NT2/D1 (cell line): ENCODE results near the gene MFAP3L.

Source experiments
- DNase-seq: peaks from one replicate; pipeline ENCODE4 v3.0.0-alpha.2; 2011; ENCODE audit warnings: low read depth, low spot score
- H3K27me3 ChIP-seq: 2 replicates; pipeline ENCODE4 v1.6.0; 2011; ENCODE audit warnings: mild to moderate bottlenecking; ENCODE audit not compliant: insufficient read length, insufficient read depth
- H3K36me3 ChIP-seq: 2 replicates; pipeline ENCODE4 v1.6.1; 2011; ENCODE audit warnings: mild to moderate bottlenecking, low read length, mixed read lengths; ENCODE audit not compliant: insufficient read depth, insufficient read length
- H3K4me1 ChIP-seq: 2 replicates; pipeline ENCODE4 v1.5.1; 2011; ENCODE audit not compliant: insufficient read depth, insufficient read length
- H3K4me3 ChIP-seq: 2 replicates; pipeline ENCODE4 v1.5.1; 2011; ENCODE audit warnings: low read depth; ENCODE audit not compliant: insufficient read length
- H3K9ac ChIP-seq: 2 replicates; pipeline ENCODE4 v1.6.0; 2011; ENCODE audit warnings: low read depth; ENCODE audit not compliant: insufficient read length
- H3K9me3 ChIP-seq: 2 replicates; pipeline ENCODE4 v1.5.1; 2011; ENCODE audit warnings: mild to moderate bottlenecking, low read length; ENCODE audit not compliant: insufficient read depth
- SUZ12 ChIP-seq: IDR thresholded peaks from 2 replicates; pipeline ENCODE4 v1.6.1; 2011; ENCODE audit not compliant: insufficient read length, insufficient read depth; ENCODE audit errors: extremely low read depth
- YY1 ChIP-seq: IDR thresholded peaks from 2 replicates; pipeline ENCODE4 v1.6.1; 2011; ENCODE audit not compliant: insufficient read length, insufficient read depth
- ZNF274 ChIP-seq: IDR thresholded peaks from 2 replicates; pipeline ENCODE4 v1.6.1; 2011; ENCODE audit warnings: mild to moderate bottlenecking, low read depth, low read length

The MFAP3L gene

GRCh38 chr4:170026253-170027021, at the start of gene MFAP3L:
TSS of gene MFAP3L (minus strand) at chr4:170026395. CDS start at chr4:170005877, 20,518 bp downstream.
- TF ChIP-seq SUZ12 (no peak), YY1 (no peak), ZNF274 (no peak)
- Histone ChIP-seq H3K9me3 (no peaks in the 10 kb centered on the region), H3K36me3 (no peaks in the 10 kb centered on the region), H3K4me3 (peak within 1 kb of the TSS; percentile 81), H3K4me1 (peaks cover 3% of the 10 kb centered on the region), H3K9ac (peak within 1 kb of the TSS; percentile 85), H3K27me3 (peaks cover 27% of the 10 kb centered on the region)
- DNase-seq = peak; percentile 80

DNA sequence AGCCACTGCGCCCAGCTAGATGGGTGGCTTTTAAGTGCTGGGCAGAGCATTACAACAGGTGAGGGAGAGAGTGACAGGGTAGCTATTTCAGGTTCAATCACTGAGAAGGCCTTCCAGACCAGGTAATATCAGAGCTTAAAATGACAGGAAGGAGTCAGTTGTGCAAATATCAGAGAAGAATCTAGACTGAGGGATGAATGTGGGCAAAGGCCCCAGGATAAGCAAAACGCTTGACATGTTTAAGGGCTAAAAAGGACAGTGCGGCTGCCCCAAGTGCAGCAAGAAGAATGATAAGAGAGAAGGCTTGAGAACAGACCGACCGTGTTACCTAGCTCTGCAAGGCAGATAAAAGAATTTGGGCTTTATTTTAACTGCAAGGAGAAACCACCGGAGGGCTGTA, 45.0 kb upstream of the MFAP3L start:
- no peak for TF ChIP-seq SUZ12
- no peak for TF ChIP-seq ZNF274
- TF ChIP-seq YY1 = no peak
- H3K9ac ChIP-seq = no peak overlapping the region
- H3K9me3 ChIP-seq = no peaks in the 10 kb centered on the region
- DNase-seq = no peak
- no peak overlapping the region for H3K4me3 ChIP-seq
- no peaks in the 10 kb centered on the region for H3K27me3 ChIP-seq
- peaks cover 56% of the 10 kb centered on the region for H3K36me3 ChIP-seq
- no peaks in the 10 kb centered on the region for H3K4me1 ChIP-seq

GRCh38 chr4:170068438-170069128, 42.4 kb upstream of the MFAP3L start:
- Histone ChIP-seq H3K4me1 (no peaks in the 10 kb centered on the region), H3K9ac (no peak overlapping the region), H3K36me3 (peaks cover 45% of the 10 kb centered on the region), H3K27me3 (no peaks in the 10 kb centered on the region), H3K9me3 (no peaks in the 10 kb centered on the region), H3K4me3 (no peak overlapping the region)
- no peak for DNase-seq
- TF ChIP-seq YY1 (no peak), ZNF274 (no peak), SUZ12 (no peak)

- H3K36me3 ChIP-seq = peaks cover 48% of the 10 kb centered on the region
- no peak for TF ChIP-seq ZNF274
- no peak for TF ChIP-seq SUZ12
- no peak for TF ChIP-seq YY1
Observed at GRCh38 chr4:170059421-170059820, 33.2 kb upstream of the MFAP3L start.

GRCh38 chr4:170058826-170059225, 32.6 kb upstream of the MFAP3L start:
- H3K36me3 ChIP-seq = peaks cover 44% of the 10 kb centered on the region
- TF ChIP-seq SUZ12 = no peak

More at GRCh38 chr4:170059421-170059820, 33.2 kb upstream of the MFAP3L start:
- no peak overlapping the region for H3K4me3 ChIP-seq
- H3K4me1 ChIP-seq = peaks cover 2% of the 10 kb centered on the region
- no peaks in the 10 kb centered on the region for H3K27me3 ChIP-seq
- no peaks in the 10 kb centered on the region for H3K9me3 ChIP-seq
- no peak for DNase-seq
- H3K9ac ChIP-seq = no peak overlapping the region

DNA sequence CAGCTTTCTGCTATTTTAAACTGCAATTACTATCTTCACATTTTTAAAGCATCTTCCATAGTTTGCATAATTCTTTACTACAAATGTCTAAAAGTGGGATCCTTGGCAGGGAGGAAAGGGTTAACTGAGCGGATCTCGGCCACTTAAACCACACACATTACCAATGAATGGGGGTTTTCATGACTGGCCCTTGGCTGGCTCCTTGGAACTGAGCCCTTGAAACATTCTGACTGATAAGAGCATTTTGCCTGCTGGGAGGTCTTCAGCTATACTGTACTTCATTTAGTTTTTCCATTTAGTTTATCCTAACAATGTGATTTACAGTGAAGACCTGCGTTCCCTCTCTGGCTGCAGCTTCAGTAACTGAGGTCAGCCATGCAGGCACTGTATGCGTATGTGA, 31.7 kb upstream of the MFAP3L start:
- Histone ChIP-seq H3K4me1 (peaks cover 2% of the 10 kb centered on the region), H3K4me3 (no peak overlapping the region), H3K27me3 (no peaks in the 10 kb centered on the region), H3K9ac (no peak overlapping the region), H3K36me3 (peaks cover 37% of the 10 kb centered on the region), H3K9me3 (no peaks in the 10 kb centered on the region)
- TF ChIP-seq ZNF274 = no peak
- no peak for TF ChIP-seq SUZ12
- TF ChIP-seq YY1 = no peak
- DNase-seq = no peak

More at GRCh38 chr4:170058826-170059225, 32.6 kb upstream of the MFAP3L start:
- Histone ChIP-seq H3K9me3 (no peaks in the 10 kb centered on the region), H3K4me1 (peaks cover 2% of the 10 kb centered on the region), H3K4me3 (no peak overlapping the region), H3K27me3 (no peaks in the 10 kb centered on the region), H3K9ac (no peak overlapping the region)
- no peak for DNase-seq

- Histone ChIP-seq H3K27me3 (no peaks in the 10 kb centered on the region), H3K9ac (no peak overlapping the region), H3K4me1 (peaks cover under 1% of the 10 kb centered on the region), H3K9me3 (no peaks in the 10 kb centered on the region), H3K36me3 (peaks cover 4% of the 10 kb centered on the region), H3K4me3 (no peak overlapping the region)
- TF ChIP-seq YY1 (no peak), SUZ12 (no peak), ZNF274 (no peak)
- DNase-seq = no peak
Observed at GRCh38 chr4:170052919-170053318, 26.7 kb upstream of the MFAP3L start.
